Stomach (tissue), 9 donors: Measurements from ENCODE around the gene ERI2. TPM values are rescaled to one million over a fixed set of nuclear protein-coding genes. Genes with fewer than 3 reads are reported as not detected.
A peak's percentile ranks its signal among the peaks of the same experiment; 100 is the strongest.

ENCODE experiments used
- DNase-seq, 2 donors: peaks; one replicate each; pipeline versions ENCODE4 v3.0.0 to v3.0.0-alpha.2; 2013 to 2019
- H3K27ac ChIP-seq, 5 donors: fragments of 200-600 bp in 4 of 5; sonication (generic) in 4 of 5; one replicate each; pipeline ENCODE4 v1.5.1; 2013 to 2019; ENCODE audit warnings: mild to moderate bottlenecking in 1 of 5, moderate library complexity in 1 of 5
- H3K27me3 ChIP-seq, 3 donors: fragments of 200-600 bp; sonication (generic); one replicate each; pipeline ENCODE4 v1.5.1; 2017 to 2019; ENCODE audit warnings: mixed run types in 1 of 3
- H3K36me3 ChIP-seq, 4 donors: fragments of 200-600 bp; sonication (generic); 1 replicate in 3 of 4; 2 replicates in 1 of 4; pipeline ENCODE4 v1.5.1; 2016 to 2019
- H3K4me1 ChIP-seq, 4 donors: fragments of 200-600 bp; sonication (generic); one replicate each; pipeline ENCODE4 v1.5.1; 2016 to 2019
- H3K4me3 ChIP-seq, 4 donors: fragments of 200-600 bp; sonication (generic) in 3 of 4; one replicate each; pipeline ENCODE4 v1.5.1; 2016 to 2019; ENCODE audit warnings: mild to moderate bottlenecking in 1 of 4
- H3K9me3 ChIP-seq, 4 donors: fragments of 200-600 bp; sonication (generic); one replicate each; pipeline ENCODE4 v1.5.1; 2016 to 2019
- CTCF ChIP-seq, 7 experiments: fragments of 450-650 bp in 4 of 7; fragments of 200-600 bp in 3 of 7; sonication (generic) in 3 of 7; IDR thresholded peaks; one replicate each; pipeline ENCODE4 v1.5.1; 2016 to 2019; ENCODE audit warnings: antibody characterized with exemption in 7 of 7, control low read depth in 2 of 7, mild to moderate bottlenecking in 1 of 7
- EP300 ChIP-seq: sonication (generic); formaldehyde crosslinking; IDR thresholded peaks from one replicate; pipeline ENCODE4 v1.6.1; 2017; ENCODE audit warnings: antibody characterized with exemption
- POLR2A ChIP-seq, 4 donors: fragments of 450-650 bp; IDR thresholded peaks; one replicate each; pipeline ENCODE4 v1.6.1; 2016; ENCODE audit warnings: antibody characterized with exemption in 4 of 4, control low read depth in 2 of 4, mild to moderate bottlenecking in 1 of 4, moderate library complexity in 1 of 4
- POLR2AphosphoS5 ChIP-seq, 3 donors: sonication (generic); formaldehyde crosslinking; IDR thresholded peaks; one replicate each; pipeline ENCODE4 v1.6.1; 2016; ENCODE audit warnings: antibody characterized with exemption in 3 of 3
- WGBS, 5 donors: extraction: QIAGEN DNeasy Blood & Tissue Kit in 3 of 5; methylation state at CpG; one replicate each; pipeline versions ENCODE4 v1.1.5 to v1.1.7; 2013 to 2018; 5-methylcytosine and 5-hydroxymethylcytosine counted together
- intact Hi-C: fragments of 100-400 bp; cut with DNase I; formaldehyde crosslinking; loops from one replicate; pipeline ENCODE4 v1.15.1; 2023; ENCODE audit warnings: low total_unique reads
- polyA plus RNA-seq, 3 donors: library from polyadenylated mRNA; stranded (reverse); fragments of 200-250 nt; gene quantifications; one replicate each; pipeline ENCODE4 v1.2.3, GENCODE V29; 2013
- total RNA-seq, 5 donors: library from RNA; depleted of rRNA; stranded (reverse); fragments of >200 nt; gene quantifications; one replicate each; pipeline versions ENCODE4 v1.1.0 to v1.2.3, GENCODE V29; 2014 to 2016
- donor health status: healthy with polysubstance abuse.
- donor health status: Bipolar disorder and iron deficiency.
- donor health status: healthy.

The ERI2 gene
- total and polyA plus RNA-seq, 8 donors: 8.5 to 49.0 (median 11.4) TPM

DNA sequence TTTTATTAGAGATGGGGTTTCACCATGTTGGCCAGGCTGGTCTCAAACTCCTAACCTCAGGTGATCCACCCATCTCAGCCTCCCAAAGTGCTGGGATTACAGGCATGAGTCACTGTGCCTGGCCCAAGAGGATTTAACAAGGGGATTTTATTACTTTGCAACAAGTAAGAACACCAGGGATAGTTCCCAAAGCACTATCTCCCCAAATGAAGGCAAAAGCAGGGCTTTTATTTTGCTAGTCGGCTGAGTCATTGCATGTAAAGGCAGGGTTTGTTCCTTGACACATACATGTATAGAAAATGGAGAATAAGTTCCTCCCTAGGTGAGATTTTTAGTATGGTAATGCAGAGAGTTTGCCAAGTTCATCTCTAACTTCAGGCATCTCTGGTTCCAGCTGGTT, 24.1 kb upstream of the ERI2 start:
- intact Hi-C loops: no loop called here
- no peak for DNase-seq
- TF ChIP-seq POLR2AphosphoS5 (IDR thresholded peaks at IDR 0.05) (no peak), CTCF (IDR thresholded peaks at IDR 0.05) (no peak), POLR2A (IDR thresholded peaks at IDR 0.05) (no peak), EP300 (no peak)
- H3K4me3 ChIP-seq: no peak overlapping the region
- no peaks in the 10 kb centered on the region for H3K27me3 ChIP-seq
- no peak overlapping the region for H3K27ac ChIP-seq
- H3K9me3 ChIP-seq: no peaks in the 10 kb centered on the region
- 80 to 94% (median 85%) methylated on average over 1 of the region's 1 CpG for WGBS, 5 donors
- H3K4me1 ChIP-seq: peaks cover 0 to 11% (median 0%) of the 10 kb centered on the region in 4 donors
- peaks cover 3 to 49% (median 44%) of the 10 kb centered on the region in 4 donors for H3K36me3 ChIP-seq

DNA sequence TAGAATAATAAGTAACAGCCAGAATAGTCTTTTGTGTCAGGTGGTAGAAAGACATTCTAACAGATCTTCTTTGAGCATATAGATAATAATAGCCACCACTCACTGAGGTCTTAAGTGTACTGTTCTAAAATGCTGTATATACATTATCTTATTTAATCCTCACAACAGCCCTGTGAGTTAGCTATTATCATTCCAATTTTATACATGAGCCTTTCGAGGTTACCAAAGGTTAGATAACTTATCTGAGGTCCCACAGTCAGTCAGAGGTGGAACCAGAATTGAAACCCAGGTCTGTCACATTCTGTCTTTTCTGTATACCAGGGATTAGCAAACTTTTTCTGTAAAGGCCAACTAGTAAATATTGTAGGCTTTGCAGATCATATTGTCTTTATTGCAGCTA, 23.3 kb upstream of the ERI2 start:
- no peak for DNase-seq
- intact Hi-C loops: no loop called here
- Histone ChIP-seq H3K4me1 (peaks cover 0 to 12% (median 0%) of the 10 kb centered on the region in 4 donors), H3K36me3 (peaks cover 0 to 47% (median 40%) of the 10 kb centered on the region in 4 donors), H3K27ac (no peak overlapping the region), H3K27me3 (no peaks in the 10 kb centered on the region), H3K9me3 (no peaks in the 10 kb centered on the region), H3K4me3 (no peak overlapping the region)
- 49 to 88% (median 64%) methylated on average over 1 of the region's 1 CpG for WGBS, 5 donors
- TF ChIP-seq POLR2AphosphoS5 (IDR thresholded peaks at IDR 0.05) (no peak), EP300 (no peak), POLR2A (IDR thresholded peaks at IDR 0.05) (no peak), CTCF (IDR thresholded peaks at IDR 0.05) (no peak)

DNA sequence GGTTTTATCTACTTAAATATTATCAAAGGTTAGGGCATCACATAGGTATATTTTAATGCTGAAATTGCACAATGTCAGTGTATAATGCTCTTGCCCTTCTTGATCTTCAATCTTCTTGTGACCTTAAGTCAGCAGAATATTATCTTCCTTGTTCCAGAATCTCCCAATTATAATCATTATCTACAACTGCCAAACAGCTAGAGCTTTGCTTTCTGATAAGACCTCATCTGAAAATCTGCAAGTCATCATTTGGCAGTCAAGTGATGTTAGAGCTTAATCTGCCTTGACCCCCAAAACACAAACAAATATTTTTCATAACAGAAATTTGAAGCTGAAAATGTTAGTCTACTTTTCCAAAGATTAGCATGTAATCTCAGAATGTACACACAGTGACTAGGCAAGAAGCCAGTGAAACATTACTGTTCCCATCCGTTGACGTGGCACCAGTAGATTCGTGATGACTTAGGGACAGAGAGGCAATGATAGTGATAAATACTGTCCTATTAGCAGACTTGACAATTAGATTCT, 19.8 kb upstream of the ERI2 start:
- Histone ChIP-seq H3K4me1 (peaks cover 0 to 12% (median 0%) of the 10 kb centered on the region in 4 donors), H3K27ac (no peak overlapping the region), H3K27me3 (no peaks in the 10 kb centered on the region), H3K9me3 (no peaks in the 10 kb centered on the region), H3K36me3 (peaks cover 3 to 50% (median 40%) of the 10 kb centered on the region in 4 donors), H3K4me3 (no peak overlapping the region)
- no peak for TF ChIP-seq EP300
- no peak for TF ChIP-seq POLR2A (IDR thresholded peaks at IDR 0.05)
- TF ChIP-seq POLR2AphosphoS5 (IDR thresholded peaks at IDR 0.05): peak in 1 of 3 donors; percentile 35
- no peak for TF ChIP-seq CTCF (IDR thresholded peaks at IDR 0.05)
- DNase-seq: peak; percentile 32 to 34
- intact Hi-C loops: no loop called here
- 16 to 40% (median 28%) methylated on average over 3 of the region's 3 CpGs for WGBS, 5 donors

DNA sequence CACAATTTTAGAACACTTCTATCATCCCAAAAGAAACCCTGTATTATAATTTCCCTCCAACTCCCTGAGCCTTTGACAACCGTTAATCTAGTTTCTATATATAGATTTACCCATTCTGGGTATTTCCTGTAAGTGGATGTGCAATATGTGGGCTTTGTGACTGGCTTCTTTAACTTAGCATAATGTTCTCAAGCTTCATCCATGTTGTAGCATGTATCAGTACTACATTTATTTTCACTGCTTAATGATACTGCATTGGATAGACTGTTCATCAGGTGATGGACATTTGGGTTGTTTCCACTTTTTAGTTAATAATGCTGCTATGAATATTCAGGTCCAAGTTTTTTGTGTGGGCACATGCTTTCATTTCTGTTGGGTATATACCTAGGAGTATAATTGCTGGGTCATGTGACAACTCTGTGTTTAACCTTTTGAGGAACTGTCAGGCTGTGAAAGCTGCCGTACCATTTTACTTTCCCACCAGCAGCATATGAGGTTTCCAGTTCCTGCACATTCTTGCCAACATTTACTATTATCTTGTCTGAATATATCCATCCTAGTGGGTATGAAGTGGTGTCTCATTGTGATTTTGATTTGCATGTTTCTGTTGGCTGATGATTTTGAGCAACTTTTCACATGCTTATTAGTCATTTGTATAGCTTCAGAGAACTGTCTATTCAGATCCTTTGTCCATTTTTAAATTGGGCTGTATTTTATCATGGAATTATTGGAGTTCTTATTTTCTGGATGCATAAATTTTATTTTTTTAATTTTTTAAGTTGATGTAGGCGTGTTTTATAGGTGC, 16.5 kb upstream of the ERI2 start:
- TF ChIP-seq EP300 (no peak), CTCF (IDR thresholded peaks at IDR 0.05) (no peak), POLR2AphosphoS5 (IDR thresholded peaks at IDR 0.05) (no peak), POLR2A (IDR thresholded peaks at IDR 0.05) (no peak)
- Histone ChIP-seq H3K4me3 (no peak overlapping the region), H3K4me1 (peaks cover 0 to 12% (median 0%) of the 10 kb centered on the region in 4 donors), H3K9me3 (no peaks in the 10 kb centered on the region), H3K27ac (no peak overlapping the region), H3K36me3 (peaks cover 6 to 55% (median 34%) of the 10 kb centered on the region in 4 donors), H3K27me3 (no peaks in the 10 kb centered on the region)
- 78 to 84% (median 83%) methylated on average over 3 of the region's 3 CpGs for WGBS, 5 donors
- DNase-seq: no peak
- intact Hi-C loops: no loop called here
